Inferior parietal cortex (tissue), 1 donor: ENCODE data around the gene TREX2.

Experiments
- DNase-seq: peaks from one replicate; pipeline ENCODE4 v3.0.0-alpha.2; 2016; ENCODE audit errors: extremely low spot score

The TREX2 gene

GRCh38 chrX:153455571-153455970 is 9.7 kb upstream of the TREX2 start:
- DNase-seq = no peak

- DNase-seq = no peak
Measured at GRCh38 chrX:153454901-153455550, 9.2 kb upstream of the TREX2 start.

GRCh38 chrX:153450949-153451277 is 5.1 kb upstream of the TREX2 start:
- DNase-seq = no peak

- DNase-seq = no peak
Measured at GRCh38 chrX:153450114-153450948, 4.5 kb upstream of the TREX2 start.

- no peak for DNase-seq
Measured at GRCh38 chrX:153449368-153450113, 3.7 kb upstream of the TREX2 start.

GRCh38 chrX:153448556-153449367 is 2.9 kb upstream of the TREX2 start:
- no peak for DNase-seq

GRCh38 chrX:153447581-153447960 is 1.7 kb upstream of the TREX2 start:
- no peak for DNase-seq

- no peak for DNase-seq
Measured at GRCh38 chrX:153446950-153447580, 1.2 kb upstream of the TREX2 start.

- DNase-seq = no peak
Measured at GRCh38 chrX:153446636-153446936, 730 bp upstream of the TREX2 start.

- DNase-seq = no peak
Measured at GRCh38 chrX:153445106-153445855, 575 bp downstream of the TREX2 start.

- DNase-seq = no peak
Measured at GRCh38 chrX:153444333-153445011, 1.4 kb downstream of the TREX2 start.

GRCh38 chrX:153443476-153444332 is 2.2 kb downstream of the TREX2 start:
- DNase-seq = no peak

GRCh38 chrX:153442463-153442862 is 3.4 kb downstream of the TREX2 start:
- DNase-seq = no peak

- DNase-seq = no peak
Measured at GRCh38 chrX:153441981-153442380, 3.9 kb downstream of the TREX2 start.

- DNase-seq = no peak
Measured at GRCh38 chrX:153441296-153441695, 4.6 kb downstream of the TREX2 start.

- no peak for DNase-seq
Measured at GRCh38 chrX:153440556-153441135, 5.2 kb downstream of the TREX2 start.

GRCh38 chrX:153439977-153440376 is 5.9 kb downstream of the TREX2 start:
- DNase-seq = no peak

- DNase-seq = no peak
Measured at GRCh38 chrX:153438532-153438931, 7.3 kb downstream of the TREX2 start.

GRCh38 chrX:153435845-153436244 is 10.0 kb downstream of the TREX2 start:
- no peak for DNase-seq
